Fibroblast of peridontal ligament (primary cell): ENCODE measurements around the gene KIAA1671.
"Not testable (repeated sequence)": the region's sequence is repeated elsewhere in the genome, so short reads cannot be mapped to it uniquely, and the experiment has no call there.

Experiments
- DNase-seq: peaks from one replicate; pipeline ENCODE4 v3.0.0-alpha.2; 2010; ENCODE audit errors: extremely low read depth

The KIAA1671 gene

DNA sequence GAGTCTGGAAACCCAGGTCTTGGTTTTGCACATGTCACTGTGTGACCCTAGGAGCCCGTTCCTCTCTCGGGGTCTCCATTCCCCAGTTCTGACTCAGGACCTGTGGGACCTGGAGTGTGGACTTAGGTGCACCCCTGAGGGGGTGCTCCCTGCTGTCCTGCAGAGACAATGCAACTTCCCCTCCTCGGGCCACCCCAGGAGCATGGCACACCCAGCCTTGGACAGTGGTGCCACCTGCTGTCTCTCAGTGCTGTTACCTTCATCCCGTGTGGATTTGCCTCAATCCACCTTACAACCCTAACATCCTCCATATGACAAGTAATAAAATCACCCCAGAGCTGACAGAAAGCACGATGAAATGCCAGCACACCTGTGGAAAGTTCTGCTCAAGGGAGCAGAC lies 219.6 kb downstream of the KIAA1671 start:
- no peak for DNase-seq

DNA sequence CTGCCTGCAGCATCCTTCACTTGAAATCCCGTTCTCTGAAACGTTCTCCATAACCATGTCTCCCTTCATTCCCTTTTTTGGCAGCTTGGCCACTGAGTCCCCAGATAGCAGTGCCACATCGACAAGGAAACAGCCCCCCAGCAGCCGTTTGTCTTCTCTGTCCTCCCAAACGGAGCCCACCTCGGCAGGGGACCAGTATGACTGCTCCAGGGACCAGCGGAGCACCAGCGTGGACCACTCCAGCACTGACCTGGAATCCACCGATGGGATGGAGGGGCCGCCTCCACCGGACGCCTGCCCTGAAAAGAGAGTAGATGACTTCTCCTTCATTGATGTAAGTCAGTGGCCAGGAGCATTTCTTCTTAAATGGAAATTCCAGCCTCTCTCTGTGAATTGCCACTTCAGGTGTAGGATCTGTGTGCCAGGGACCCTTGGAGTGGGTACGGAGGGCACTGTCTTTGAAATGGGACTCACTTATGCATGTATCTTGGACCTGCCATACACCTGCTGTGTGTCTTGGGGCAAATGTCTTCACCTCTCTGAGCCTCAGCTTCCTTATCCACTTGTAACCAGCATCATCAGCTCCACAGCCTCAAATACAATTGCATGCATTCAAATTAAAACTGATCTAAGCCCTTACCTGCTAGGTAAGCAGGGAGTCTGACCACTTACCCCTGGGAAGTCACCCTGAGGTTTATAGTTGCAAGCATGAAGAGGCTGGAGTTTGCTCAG lies 221.8 kb downstream of the KIAA1671 start:
- DNase-seq = no peak

DNA sequence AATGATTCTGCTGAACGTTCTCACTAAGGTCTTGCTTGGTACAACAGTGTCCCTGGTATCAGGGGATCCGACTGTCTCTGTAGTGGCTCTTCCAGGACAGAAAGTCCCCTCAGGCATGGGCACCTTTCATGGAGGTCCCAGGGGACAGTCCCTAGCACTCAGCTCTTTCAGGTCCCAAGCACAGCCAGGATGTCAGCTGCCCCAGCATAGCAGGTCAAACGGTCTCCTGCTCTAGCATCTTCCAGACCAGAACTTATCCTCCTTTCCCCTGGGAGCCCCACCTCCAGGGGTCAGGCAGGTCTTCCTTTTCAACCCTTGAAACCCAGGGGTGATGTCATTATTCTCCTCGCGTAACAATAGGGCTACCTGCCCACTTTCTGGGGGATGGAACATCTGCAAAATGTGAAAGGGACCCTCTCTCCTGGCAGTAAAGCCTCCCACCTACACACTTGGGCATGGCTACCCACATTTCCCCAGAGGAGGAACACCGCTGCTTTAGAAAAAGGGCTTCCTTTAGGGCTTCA lies 222.4 kb downstream of the KIAA1671 start:
- no peak for DNase-seq

DNA sequence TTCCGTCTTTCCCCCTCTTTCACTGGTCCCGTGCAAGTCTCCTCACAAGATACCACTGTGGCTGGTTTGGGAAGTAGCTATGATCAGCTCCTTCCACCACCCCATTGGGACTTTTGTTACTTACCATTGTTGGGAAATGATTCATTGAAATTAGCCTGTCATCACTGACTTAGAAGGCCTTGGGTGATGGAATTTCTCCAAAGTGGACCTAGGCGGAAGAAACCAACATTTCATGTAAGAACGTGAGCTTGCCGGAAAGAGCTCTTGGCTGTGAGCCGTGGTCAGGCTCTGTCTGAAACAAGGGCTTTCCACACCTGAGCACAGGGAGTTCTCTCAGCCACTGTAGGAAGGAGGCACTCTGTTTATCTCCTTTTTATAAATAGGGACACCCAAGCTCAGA lies 223.7 kb downstream of the KIAA1671 start:
- DNase-seq = no peak

DNA sequence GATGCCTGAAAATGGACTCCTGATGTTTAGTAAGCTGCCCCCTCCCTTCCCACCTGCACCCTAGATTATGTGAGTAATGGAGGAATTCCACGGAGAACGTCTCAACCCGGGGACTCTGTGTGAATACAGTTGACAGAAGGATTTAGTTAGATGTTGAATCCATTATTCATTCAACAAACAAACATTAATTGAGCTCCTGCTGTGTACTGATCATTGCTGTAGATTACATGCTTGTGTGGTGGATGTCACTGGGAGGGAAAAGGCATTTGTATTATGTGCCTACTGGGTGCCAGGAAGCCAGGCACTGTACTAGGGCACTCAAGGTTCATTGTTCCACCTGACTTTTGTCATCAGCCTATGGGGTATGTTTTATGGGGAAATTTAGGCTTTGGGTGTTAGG lies 224.3 kb downstream of the KIAA1671 start:
- DNase-seq = no peak

DNA sequence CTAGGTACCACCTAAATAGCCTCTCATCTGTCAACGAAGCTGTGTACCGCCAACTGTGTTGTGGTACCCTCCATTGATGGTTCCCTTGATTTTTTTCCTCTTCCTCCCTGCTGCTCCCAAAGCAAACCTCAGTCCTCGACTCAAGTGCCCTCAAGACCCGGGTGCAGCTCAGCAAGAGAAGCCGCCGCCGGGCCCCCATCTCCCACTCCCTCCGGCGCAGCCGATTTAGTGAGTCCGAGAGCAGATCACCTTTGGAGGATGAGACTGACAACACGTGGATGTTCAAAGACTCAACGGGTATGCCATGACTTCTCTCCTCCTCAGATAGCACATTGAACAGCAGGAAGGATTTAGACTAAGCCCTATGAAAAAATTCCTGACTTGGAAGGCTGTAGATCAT lies 224.7 kb downstream of the KIAA1671 start:
- no peak for DNase-seq

DNA sequence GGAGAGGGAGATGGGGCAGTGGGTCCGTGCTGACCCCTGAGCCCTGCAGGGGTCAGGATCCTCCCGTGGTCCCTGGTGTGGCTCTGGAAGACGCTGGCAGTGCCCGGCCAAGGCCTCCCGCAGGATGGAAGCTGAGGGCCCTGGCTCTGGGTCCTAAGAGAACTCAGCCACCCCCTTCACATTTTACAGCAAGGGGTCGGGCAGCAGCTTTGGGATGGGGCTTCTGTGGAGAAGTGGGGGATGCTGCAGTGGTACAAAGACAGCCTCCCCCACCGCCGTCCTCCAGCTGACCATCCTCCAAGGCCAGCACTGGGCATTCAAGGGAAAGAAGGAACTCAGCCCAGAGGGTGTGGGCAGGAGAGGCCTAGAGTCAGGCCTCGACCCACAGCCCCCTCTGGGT lies 225.4 kb downstream of the KIAA1671 start:
- no peak for DNase-seq

DNA sequence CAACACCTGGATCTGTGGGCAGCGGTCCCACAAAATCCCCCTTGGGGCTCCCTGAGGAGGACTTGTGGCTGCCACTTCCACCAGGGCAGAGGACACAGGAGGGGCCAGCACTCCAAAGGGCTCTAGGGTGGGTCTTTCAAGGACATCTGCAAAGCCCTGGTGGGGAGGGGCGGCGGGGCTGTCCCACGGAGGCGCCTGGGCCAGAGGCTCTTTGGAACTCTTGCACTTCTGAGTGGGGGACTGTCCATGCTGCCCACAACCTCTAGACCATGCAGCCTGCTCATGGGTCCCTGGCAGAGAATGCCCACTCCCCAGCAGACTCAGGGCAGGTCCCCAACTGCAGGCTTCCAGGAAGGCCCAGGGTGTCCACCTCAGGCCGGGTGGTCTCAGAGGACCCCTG lies 225.8 kb downstream of the KIAA1671 start:
- not testable (repeated sequence) for DNase-seq

DNA sequence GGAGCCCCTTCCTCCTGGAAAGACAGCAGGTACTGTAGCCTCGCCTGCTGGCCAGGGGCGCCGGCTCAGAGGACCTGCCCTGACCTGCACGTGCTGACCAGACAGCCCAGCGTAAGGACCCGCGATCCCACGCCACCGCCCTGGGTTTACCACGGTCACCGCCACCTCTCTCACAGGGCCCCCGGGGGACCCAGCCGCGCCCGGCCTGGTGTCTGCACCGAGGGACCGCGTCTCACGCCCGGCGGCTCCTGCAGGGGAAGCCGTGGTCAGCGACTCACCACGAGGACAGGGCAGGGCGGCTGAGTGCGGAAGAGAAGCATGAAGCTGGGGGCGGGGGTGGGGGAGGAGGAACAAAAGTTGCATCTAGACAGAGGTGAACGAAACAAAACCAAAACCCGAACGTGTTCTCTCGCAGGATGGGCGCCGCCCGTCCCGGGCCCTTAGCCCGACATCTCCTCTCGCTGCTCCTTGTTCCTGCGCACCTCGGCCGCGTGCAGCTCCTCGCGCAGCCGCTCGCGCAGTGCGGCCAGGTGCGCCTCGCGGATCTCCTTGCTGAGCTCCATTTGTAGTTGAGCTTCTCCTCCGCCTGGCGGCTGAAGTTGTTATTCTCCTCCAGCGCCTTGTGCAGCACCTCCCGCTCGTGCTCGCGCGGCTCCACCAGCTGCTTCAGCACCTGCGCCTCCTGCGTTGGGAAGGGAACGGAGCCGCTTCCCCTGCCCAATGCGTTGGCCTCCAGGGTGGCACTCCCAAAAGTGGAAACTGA lies 226.5 kb downstream of the KIAA1671 start:
- DNase-seq = not testable (repeated sequence)

DNA sequence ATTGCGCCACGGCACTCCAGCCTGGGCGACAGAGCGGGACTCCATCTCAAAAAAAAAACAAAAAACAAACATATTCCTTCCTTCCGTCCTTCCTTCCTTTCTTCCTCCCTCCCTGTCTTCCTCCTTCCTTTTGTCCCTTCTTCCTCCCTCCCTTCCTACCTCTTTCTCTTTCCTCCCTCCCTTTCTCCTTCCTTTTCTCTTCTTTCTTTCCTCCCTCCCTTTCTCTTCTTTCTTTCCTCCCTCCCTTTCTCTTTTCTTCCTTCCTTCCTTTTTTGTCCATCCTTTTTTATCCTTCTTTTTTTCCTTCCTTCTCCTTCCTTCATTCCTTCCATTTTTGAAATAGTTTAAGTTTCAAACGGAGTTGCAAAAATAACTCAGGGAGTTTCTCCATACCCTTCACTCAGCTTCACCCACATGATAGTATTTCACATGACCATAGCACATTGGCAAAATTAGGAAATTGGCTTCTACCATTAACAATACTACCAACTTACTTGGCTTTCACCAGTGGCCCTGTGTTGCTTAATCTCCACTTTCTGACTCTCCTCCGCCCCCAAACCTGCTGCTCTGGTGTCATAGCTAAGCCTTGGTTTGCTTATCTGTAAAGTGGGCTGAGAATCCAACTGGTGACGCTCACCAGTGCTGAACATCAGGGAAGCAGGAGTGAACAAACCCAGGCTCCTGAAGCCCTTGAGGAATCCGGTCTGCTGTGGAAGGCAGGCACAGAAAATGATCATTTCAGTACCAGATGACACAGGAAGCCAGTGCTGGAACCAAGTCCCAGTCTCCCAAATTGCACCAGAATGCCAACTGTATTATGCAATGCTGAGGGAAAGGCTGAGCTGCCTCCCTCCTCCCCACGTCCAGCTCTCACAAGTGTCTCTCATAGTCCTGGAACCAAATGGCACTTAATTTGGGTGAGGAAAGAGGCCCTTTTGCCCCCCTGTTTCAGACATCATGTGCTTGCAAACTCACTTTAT lies 229.9 kb downstream of the KIAA1671 start:
- DNase-seq = no peak

DNA sequence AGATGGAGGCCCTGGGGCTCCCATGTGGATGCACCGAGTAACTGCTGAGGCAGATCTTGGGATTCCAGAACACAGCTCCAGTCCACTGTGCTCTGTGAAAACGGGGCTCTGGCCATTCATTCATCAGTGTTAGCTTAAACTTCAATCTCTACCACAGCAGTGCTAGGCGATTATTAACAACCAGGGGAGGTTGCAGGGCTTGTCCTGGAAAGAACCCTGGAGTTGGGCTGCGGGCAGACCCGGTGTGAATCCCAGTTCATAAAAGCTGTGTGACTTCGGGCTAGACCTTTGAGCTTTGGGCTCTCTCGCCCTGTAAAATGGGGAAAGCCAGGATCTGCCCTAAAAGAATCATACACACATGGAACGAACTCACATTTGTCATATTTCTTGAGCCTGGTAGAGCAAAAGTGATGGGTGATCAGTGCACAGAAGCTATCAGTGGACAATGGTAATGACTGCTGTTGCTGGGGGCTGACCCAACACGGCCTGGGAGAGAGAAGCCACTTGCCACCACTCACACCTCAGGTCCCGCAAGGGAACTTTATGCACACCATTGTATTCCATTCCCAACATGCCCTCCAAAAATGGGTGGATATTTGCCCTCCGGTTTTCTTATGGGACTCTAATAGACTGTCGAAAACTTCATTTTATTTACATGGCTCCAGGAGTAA lies 231.6 kb downstream of the KIAA1671 start:
- no peak for DNase-seq

DNA sequence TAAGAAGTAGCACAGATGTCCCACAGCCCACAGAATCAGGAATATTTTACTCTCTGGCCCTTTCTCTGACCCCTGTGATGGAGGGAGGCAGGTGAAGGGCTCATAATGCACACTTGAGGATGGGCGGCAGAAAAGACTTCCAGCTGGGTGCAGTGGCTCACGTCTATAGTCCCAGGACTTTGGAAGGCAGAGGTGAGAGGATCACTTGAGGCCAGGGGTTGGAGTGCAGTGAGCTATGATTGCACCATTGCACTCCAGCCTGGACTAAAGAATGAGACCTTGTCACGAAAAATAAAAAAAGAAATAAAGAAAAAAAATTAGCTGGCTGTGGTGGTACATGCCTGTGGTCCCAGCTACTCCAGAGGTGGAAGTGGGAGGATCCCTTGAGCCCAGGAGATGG lies 233.6 kb downstream of the KIAA1671 start:
- no peak for DNase-seq

DNA sequence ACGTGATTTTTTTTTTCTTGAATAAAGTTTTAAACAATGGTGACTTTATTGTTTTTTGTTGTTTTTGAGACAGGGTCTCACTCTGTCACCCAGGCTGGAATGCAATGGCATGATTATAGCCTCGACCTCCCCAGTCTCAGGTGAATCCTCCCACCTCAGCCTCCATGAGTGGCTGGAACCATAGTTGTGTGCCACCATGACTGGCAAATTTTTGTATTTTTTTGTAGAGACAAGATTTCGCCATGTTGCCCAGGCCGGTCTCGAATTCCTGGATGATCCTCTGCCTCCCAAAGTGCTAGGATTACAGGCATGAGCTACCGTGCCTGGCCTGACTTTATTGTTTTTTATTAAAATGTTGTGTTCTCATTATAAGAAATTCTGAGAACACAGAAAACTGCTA lies 235.0 kb downstream of the KIAA1671 start:
- DNase-seq = no peak

DNA sequence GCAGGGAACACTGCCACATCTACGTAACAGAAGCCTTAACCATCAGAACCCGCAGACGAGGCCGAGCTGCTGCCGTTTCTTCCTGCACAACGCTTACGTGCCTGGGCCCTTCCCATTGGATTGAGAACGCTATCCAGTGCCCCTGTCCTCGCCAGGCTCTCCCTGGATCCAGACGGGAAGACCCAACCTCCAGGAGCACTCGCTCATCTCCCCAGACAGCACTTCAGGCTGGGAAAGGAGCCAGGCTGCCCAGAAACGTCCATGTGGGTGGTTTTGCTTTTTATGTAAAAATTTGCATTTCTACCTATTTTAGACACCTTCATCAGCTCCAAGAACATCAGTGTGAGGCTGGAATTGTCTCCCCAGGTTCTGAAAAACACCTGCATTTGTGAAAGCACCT lies 239.9 kb downstream of the KIAA1671 start:
- DNase-seq = no peak

DNA sequence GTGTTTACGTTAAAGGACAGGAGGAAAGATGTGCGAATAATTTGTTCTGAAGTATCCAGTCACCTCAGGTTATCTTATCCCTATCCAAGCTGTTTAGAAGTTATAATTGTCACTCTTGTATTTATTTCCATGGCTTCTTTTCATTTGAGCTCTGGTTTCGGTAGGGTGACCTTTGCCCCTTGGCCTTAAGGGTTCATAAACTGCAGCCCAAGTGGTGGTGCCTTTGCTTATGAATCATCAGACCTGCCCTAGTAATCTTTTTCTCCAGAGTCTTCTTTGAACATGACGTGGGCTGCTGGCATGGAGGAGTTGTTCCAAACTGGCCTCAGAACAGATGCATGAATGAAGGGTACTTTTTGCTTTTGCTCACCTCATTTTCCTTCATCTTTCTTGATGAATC lies 240.6 kb downstream of the KIAA1671 start:
- no peak for DNase-seq

DNA sequence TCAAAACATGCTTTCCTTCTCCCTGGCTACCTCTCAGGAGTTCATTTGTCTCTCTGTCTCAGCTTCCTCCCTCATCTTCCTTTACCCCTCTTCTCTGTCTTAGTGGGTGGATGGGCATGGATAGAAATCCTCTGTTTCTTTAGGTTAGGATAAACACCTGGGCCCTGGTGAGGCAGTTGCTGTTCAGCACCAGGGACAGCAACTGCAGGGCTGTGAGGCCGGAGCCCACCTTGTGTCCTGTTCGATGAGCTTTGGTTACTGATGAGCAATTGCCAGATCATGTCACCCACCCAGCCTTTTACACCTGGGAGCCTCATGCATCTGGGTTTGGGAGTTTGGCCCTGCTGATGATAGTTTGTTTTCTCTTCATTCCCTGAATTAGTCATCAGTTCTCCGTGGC lies 241.0 kb downstream of the KIAA1671 start:
- no peak for DNase-seq

DNA sequence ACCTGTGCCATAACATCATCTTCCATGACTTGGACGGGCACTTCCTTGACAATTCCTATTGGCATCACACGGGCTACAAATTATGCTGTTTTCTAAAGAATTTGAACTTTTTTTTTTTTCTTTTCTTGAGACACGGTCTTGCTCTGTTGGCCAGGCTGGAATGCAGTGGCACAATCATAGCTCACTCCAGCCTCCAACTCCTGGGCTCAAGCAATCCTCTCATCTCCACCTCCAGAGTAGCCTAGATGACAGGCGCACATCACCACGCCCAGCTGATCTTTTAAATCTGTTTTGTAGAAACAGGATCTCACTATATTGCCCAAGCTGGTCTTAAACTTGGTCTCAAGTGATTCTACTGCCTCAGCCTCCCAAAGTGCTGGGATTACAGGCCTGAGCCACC lies 243.8 kb downstream of the KIAA1671 start:
- DNase-seq = no peak

DNA sequence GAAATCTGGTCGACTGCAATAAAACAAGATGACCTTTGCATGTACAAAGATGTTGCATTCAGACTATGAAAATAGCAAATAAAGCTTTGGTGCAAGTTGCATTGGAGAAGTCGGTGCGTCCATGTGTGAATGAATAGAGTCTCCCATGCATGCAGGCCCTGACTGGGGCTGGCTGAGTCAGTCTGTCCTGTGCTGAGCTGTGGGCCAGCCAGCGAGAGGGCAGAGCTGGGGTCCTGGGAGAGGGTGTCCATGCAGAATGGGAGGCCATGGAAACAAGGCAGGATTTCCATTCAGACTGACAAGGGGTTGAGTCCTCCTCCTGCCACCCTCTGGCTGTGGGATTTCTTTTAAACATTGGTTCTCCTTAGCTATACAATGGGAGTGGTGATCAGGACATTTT lies 244.8 kb downstream of the KIAA1671 start:
- DNase-seq = no peak

DNA sequence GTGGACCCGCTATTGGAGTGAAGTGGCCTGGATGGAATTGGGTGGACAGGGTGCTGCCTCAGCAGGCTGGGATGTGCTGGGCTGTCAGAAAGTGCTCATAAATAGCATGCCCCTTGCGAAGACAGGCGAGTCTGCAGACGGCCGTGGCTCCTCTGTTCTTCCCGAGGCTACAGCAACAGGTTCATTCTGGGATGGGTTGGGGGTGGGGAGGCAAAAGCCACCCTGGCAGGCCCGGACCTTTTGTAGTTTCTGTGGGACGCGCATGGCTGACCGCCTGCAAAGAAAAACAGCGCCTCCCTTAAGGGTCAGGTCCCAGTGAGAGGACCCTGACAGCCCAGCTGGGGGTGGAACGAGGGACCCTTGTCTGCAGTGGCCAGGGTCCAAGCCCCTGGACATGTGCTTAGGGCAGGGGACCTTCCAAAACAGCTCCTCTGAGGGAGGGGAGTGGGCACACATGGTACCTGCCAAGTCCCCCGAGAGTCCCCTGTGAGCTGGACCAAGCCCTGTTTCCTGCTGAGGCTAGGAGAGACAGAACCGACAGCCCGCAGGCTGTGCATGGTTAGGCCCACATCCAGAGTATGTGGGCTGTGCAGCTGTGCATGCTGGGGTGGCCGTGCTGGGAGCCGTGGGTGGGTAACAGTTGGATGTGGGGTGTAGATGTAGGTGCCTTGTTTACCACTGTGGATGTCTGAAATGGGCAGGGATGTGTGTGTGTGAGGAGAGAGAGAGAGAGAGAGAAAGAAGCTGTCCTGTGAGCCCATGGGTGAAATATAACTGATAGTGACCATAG lies 247.4 kb downstream of the KIAA1671 start, which contains the start of gene CRYBB3:
CRYBB3 (plus strand) TSS at position 128 of the 790 bp plus-strand sequence. CDS start 1,539 bp downstream, outside the sequence.
- DNase-seq = no peak

DNA sequence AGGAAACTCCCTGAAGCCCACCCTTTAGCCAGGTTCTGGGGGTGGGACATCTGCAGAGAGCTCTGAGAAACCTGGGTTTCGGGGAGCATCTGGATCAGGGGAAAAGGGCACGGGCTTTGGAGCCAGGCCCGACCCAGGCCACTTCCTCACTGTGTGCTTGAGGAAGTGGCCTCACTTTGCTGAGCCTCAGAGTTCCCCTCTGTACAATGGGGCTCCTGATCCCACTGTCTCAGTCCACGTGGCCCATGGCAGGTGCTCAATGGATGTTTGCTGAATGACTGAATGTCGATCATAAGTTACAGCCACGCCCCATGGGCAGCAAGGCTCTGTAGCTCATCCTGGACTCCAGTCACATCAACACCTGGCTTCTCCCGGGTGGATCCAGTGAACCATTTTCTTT lies 248.5 kb downstream of the KIAA1671 start:
- no peak for DNase-seq
